Activated naive CD4-positive, alpha-beta T cell treated with anti-CD3 and anti-CD28 coated beads, Interleukin-2, amount 50 U/mL, for 16 hours (primary cell): ENCODE data around the gene FBXO28.
A peak's percentile ranks its signal among the peaks of the same experiment; 100 is the strongest.
"Not testable (repeated sequence)": the region's sequence is repeated elsewhere in the genome, so short reads cannot be mapped to it uniquely, and the experiment has no call there.

ENCODE experiments used
- DNase-seq: peaks from one replicate; pipeline ENCODE4 v3.0.0-alpha.2; 2020

FBXO28 gene

DNA sequence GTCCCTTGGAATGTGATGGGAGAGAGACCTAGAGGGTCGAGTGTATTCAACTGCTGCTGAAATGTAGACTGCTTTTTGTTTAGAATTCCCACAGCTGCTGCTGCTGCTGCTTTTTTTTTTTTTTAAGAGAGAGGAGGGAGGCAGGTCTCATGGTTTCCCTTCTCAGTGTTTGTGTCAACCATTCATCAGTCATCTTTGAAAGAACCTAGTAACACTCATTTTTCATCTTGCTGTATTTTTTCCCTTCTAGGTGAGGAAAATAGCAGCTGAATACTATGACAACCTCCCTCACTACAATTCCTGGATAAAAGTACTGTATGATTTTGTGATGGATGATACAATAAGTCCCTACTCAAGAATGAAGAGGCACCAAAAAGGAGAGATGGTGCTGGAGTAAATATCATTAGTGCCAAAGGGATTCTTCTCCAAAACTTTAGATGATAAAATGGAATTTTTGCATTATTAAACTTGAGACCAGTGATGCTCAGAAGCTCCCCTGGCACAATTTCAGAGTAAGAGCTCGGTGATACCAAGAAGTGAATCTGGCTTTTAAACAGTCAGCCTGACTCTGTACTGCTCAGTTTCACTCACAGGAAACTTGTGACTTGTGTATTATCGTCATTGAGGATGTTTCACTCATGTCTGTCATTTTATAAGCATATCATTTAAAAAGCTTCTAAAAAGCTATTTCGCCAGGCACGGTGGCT lies 78.3 kb downstream of the FBXO28 start:
- no peak for DNase-seq

DNA sequence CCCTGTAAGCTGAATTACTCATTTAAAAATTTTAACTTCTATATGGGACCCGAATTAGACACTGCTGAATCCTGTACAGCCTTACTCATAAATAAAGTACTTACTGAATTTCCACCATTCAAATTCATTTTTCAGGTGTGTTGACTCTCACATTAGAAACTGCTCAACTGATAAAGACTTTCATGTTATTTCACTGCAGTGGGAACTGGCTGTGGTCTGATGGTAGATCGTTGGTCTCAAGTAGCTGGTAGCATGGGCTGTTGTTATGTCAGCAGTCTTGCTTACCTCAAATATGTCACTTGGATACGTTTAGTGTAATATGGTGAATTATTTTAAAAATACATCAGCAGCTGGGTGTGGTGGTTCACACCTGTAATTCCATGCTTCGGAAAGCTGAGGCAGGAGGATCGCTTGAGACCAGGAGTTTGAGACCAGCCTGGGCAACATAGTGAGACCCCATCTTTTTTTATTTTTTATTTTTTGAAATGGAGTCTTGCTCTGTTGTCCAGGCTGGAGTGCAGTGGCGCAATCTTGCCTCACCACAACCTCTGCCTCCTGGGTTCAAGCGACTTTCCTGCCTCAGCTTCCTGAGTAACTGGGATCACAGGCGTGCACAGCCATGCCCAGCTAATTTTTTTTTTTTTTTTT lies 79.5 kb downstream of the FBXO28 start:
- DNase-seq, result no peak

DNA sequence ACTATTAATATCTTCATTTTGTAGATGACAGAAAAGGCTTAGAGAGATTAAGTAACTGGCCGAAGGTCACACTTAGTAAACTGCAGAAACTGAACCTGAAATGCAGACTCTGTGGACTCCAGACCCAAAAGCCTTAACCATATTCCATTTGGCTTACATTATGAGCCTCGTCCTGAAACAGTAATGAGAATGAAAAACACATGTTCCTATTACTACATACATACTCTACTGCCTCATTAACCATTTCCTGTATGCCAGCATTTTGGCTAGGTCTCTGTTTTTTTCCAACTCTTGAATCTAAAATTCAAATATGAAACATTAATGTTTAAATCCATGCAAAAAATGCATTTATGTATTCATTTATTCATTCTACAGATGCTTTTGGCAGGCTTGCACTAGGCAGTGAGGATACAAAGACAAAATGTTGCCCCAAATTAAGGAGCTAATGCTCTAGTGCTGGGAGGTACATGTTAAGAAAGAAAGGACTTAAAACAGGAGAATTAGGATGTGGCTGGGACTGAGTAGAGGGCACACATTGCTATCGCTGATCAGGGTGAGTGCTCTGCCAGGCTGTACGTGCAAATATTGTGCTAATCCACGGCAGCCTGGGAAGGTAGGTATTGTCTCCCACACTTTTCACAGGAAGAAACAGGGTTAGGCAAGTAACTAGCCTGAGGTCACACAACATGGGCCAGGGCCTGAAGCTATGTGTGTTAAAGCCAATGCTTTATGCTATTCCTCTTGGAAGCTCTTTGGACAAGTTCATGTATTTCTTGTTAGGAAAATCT lies 83.1 kb downstream of the FBXO28 start:
- DNase-seq, result no peak

- no peak for DNase-seq
These were observed 84.7 kb downstream of the FBXO28 start for GRCh38 chr1:224198572-224198971.

DNA sequence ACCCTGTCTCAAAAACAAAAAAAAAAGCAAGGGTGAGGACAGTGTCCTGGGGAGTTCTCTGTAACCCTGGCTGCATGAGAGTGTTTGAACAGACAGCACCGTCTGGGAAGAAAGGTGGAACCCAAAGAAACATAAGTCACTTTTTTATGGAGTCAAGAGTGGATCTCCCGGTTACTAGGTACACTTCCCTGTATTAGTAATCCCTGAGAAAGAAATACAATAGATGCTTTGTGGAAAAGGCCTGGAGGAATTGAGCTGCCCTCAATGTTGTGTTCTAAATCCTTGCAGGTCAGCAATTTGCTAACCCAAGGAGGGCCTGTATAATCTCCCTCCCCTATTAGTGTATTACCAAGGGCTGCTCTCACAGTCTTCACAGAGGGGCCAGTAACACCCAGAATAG lies 85.8 kb downstream of the FBXO28 start:
- DNase-seq, result no peak

DNA sequence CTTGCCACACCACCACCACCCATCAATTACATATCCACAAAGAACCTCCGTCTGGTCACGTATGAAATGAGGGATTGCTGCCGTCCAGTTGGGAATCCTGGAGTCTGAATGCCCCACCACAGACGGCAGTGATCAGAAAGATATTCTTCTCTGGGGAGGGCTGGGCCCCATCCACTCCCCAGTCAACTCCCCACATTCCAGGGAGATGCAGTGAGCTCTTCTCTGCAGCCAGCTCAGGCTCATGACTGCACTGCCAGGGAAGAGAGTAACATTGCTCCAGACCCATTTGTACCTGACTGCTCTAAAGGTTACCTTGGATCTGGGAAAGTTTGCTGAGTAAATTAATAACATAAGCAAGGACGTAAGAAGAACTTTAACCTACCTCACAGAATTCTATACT lies 87.5 kb downstream of the FBXO28 start:
- no peak for DNase-seq

DNA sequence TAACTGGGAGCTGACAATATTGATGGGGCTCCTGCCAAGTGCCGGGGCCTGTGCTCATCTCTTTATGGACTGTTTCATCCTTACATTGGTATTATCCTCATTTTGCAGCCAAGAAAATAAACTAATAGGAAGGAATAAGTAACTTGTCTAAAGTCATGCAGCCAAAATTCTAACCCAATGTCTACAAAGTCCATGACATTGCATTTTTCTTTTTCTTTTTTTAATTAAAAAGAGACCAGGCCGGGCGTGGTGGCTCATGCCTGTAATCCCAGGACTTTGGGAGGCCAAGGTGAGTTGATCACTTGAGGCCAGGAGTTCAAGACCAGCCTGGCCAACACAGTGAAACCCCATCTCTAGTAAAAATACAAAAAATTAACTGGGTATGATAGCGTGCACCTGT lies 87.9 kb downstream of the FBXO28 start:
- no peak for DNase-seq

DNA sequence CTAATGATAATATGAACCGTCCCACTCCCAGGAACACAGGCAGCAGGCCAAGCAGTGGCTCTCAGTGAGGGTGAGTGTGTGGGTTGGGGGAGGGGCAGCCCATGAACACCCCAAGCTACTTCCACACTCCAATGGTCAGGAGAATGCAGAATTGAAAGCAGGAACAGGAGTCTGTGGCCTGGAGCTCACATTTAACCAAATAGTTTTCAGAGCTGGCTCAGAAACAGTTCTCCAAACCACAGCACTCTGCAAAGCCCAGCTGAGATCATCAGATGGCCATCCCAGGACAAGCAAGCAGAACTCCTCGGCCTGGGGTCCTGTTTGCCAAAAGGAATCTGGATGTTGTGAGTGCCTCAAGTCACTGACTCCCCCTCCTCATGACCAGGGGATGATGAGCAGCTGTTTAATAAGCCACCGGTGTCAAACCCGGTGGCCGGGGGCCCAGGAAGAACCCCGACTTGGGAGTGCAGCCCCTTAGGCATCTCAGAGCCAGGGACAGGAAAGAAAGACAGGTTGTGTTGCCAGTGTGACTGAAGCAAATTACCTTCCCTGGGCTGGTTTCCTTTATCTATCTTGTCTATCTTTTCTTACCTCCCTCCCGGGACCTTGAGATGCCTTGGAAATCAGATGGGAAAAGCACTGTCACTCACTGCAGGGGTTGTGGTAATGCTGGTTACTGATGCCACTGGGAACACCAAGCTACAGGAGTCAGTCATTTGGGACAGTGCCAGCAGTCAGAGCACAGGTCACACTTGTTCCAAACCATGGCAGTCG lies 89.5 kb downstream of the FBXO28 start:
- DNase-seq, result no peak

GRCh38 chr1:224205438-224205840 lies 91.5 kb downstream of the FBXO28 start:
- peak; percentile 34 for DNase-seq

DNA sequence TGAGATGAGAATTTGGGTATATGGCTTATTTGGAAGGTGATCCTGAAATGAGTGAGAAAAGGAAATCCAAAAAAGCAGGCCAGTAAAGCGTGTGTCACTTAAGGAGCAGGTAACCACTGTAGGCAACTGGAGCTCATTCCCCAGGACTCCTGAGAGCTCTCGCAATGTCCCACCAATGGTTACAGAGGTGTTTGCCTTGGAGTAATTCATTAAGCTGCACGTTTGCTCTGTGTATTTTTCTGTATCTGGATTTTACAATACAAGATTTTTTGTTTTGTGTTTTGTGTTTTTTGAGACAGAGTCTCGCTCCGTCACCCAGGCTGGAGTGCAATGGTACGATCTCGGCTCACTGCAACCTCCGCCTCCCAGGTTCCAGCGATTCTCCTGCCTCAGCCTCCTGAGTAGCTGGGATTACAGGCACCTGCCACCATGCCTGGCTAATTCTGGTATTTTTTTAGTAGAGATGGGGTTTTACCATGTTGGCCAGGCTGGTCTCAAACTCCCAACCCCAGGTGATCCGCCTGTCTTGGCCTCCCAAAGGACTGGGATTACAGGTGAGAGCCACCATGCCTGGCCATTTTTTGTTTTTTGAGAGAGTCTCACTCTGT lies 92.1 kb downstream of the FBXO28 start:
- DNase-seq, result not testable (repeated sequence)

DNA sequence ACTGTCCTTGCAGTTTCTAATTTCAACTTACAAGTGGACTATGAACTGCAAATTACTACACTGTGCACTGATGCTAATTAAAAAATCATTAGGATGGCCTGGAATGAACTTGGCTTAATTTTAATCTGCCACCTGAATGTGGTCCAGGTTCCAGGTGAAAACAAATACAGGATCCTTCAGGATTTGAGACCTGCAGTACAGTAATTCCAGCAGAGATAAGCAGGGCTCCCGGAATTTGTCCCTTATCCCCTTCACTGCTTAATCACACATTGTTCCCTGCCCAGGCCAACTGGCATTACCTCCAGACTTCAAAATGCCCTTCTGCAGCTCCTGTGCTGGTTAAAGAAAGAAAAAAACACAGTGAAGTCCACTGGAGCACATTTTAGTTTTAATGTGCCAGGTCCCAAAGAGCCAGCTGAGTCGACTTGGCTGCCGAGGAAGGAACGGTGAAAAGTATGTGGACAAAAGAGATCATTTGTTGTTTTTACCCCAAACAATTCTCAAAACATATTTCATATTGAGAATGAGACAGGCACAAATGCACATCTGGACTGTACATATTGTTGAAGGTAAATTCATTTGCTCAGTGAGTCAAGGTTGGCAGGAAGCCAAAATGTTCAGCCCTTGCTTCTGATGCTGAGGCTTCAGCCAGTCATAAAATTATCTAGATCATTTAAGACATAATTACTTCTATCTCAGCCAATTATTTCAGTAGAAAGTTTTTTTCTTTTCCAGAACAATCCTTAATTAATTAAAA lies 97.5 kb downstream of the FBXO28 start:
- DNase-seq, result no peak
